GM21528 (cell line): Measurements from ENCODE around the gene VASH2.
"Not testable (repeated sequence)": the region's sequence is repeated elsewhere in the genome, so short reads cannot be mapped to it uniquely, and the experiment has no call there.

Experiments used
- ATAC-seq: cut with Tn5 transposase; IDR thresholded peaks from one replicate; pipeline ENCODE4 v1.9.1; 2021; ENCODE audit warnings: mild to moderate bottlenecking, moderate library complexity; ENCODE audit not compliant: unreplicated experiment, low FRiP score

VASH2 gene

DNA sequence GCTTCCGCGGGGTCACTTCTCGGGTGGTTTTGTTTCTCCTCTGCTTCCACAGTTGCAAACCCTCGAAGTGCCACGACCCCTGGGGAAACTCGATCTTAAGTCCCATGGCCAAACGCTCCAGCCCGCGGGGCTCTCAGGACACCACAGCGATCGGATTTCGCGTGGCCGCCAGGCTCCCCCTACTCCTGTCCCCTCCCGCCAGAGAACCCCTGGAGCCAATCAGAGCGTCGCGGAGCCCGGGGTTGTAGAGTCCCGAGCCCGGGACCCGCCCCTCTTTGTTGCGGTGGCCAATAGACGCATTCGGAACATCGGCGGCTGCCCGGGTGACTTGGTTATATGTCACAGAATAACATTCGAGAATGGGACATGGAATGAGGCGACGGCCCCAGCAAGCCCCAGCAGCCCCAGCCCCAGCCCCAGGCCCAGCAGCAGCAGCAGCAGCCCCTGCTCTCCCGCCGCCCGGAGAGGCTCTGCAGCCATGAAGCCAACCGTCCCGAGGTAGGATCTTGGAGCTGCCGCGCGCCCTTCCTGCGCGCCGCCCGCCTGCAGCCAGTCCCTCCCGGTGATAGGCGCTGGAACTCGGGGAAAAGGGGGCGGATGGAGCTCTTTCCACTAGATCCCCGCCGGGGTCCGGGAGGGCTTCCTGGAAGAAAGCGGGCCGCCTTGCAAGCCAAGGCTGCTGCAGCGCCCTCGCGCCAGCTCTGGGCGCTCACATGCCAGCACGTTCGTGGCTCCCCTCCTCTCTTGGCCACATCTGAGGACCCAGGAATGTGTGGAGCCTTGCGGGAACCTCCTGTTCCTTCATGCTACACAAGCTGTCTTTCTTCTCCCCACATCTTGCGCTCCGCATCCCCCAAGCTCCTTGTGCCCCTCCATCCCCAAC lies at the start of gene VASH2:
Gene VASH2, plus strand, starts transcription at position 299 of the 883 bp plus-strand sequence. CDS start 1,002 bp downstream, outside the sequence.
- ATAC-seq, result peak; percentile 93

DNA sequence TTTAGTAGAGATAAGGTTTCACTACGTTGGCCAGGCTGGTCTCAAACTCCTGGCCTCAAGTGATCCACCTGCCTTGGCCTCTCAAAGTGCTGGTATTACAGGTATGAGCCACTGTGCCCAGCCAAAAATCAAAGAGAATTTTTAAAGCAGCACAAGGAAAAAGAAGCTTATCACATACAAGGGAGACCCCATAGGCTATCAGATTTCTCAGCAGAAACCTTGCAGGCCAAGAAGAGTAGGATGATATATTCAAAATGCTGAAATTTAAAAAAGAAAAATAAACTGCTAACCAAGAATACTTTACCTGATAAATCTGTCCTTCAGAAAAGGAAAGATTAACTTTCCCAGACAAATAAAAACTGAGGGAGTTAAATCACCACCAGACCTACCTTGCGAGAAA lies 49.1 kb upstream of the VASH2 start:
- no peak for ATAC-seq

- no peak for ATAC-seq
These were observed 48.3 kb upstream of the VASH2 start for GRCh38 chr1:212902054-212902453.

DNA sequence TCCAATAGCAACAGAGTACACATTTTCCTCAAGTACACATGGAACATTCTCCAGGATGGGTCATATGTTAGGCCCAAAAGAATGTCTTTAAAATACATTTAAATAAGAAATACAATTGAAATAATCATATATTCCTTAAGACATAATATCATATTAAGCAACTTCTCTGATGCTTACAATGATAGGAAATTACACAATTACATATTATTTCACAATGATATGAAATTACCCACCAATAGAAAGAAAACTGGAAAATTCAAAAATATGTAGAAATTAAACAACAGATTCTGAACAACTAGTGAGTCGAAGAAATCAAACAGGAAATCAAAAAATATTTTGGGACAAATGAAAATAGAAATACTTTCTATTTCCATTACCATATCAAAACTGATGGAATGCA lies 46.7 kb upstream of the VASH2 start:
- no peak for ATAC-seq

- not testable (repeated sequence) for ATAC-seq
These were observed 42.3 kb upstream of the VASH2 start for GRCh38 chr1:212908071-212908470.

DNA sequence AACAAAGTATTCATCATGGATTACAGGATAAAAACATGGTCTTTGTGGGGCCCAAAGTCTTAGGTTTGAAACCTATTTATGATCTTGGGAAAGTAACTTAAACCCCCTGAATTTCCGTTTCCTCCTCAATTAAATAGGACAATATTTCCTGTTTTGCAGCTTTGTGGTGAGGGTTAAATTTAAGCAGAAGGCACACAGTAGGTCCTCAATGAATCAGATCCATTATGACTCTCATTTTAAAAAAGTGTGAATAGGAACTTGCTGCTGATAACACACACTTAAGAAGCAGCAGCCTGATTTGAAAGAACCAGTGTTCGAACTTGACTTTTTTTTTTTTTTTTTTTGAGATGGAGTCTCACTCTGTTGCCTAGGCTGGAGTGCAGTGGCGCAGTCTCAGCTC lies 41.4 kb upstream of the VASH2 start:
- no peak for ATAC-seq

- no peak for ATAC-seq
These were observed 40.7 kb upstream of the VASH2 start for GRCh38 chr1:212909652-212910063.

DNA sequence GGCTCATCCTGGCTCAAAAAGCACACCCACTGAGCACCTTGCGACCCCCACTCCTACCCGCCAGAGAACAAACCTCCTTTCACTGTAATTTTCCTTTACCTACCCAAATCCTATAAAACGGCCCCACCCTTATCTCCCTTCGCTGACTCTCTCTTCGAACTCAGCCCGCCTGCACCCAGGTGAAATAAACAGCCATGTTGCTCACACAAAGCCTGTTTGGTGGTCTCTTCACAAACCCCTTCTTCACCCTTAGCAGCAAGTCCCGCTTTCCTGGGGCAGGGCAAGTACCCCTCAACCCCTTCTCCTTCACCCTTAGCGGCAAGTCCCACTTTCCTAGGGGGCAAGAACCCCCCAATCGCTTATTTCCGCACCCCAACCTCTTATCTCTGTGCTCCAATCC lies 40.1 kb upstream of the VASH2 start:
- ATAC-seq, result not testable (repeated sequence)

- ATAC-seq, result not testable (repeated sequence)
These were observed 36.7 kb upstream of the VASH2 start for GRCh38 chr1:212913638-212914037.

- ATAC-seq, result not testable (repeated sequence)
These were observed 36.2 kb upstream of the VASH2 start for GRCh38 chr1:212914110-212914509.

DNA sequence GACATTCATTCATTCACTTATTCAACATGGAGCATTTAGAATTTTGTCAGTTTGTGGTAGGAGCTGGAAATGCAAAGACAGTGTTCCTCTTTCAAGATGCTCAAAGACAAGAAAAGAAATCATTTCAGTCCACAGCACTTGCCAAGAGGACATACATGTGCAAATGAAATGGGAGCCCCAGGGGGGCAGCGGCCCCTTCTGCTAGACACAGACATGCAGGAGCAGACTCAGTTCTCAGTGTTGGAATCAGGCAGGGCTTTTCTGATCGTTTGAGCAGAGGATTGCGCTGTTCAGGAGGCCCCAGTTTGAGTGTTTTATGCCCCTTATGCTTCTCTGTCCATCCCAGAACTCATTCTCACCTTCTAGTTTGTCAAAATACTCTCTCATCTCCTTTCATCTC lies 35.6 kb upstream of the VASH2 start:
- no peak for ATAC-seq

DNA sequence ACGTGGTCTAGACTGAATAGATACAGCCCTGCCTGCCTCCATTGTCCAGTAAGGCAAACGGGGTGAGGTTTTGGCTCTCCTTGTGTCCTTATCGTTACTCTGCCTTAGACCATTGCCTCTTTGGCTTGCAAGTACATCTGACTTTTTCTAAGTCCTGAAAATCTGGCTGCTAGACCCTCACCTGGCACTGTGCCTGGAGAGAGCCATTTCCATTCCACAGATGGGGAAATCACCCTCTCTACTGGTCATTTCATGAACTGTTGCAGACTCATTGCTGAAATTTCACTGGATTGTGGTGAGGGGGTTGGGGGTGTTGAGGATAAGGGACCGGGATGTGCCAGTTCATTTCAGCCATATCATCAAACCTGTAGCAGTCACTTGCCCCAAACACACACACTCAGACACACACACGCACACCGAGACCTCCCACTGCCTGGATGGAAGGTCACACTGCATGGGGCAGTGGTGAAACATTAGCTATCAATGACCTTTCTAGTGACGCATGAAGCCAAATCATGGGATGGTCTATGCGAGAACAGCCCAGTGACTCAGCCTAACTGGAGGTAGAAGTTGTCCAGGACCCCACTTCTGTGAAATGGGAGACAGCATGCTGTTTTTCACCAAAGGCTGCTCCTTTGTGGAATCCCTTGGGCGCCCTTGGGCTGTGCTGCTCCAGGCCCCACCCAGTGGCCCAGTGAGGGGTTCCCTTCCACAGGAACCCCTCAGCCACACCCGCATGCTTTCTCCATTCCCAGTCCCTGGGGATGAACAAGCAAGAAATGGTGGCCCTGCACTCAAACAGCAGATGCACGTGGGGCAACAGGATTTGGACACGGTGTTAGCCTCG lies 34.9 kb upstream of the VASH2 start:
- ATAC-seq, result no peak

- no peak for ATAC-seq
These were observed 33.7 kb upstream of the VASH2 start for GRCh38 chr1:212916481-212917133.

GRCh38 chr1:212917134-212917485 lies 33.2 kb upstream of the VASH2 start:
- ATAC-seq, result no peak

DNA sequence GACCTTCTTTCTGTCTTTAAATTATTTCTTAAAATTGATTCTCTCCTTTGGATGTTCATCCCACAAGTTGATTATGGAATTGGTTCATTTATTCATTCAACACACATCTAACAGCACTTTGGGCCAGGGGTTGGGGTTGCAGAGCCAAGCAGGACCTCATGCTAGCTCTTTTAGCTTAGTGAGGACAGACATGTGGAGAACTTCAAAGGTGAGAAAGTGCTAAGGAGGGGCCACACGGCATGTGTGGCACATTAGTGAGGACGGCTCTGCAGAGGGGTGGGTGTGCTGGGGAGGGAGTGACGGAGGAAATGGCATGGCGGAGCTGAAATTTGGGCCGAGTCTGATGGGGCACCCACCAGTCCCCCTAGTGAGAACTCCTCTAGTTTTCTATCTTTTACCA lies 32.5 kb upstream of the VASH2 start:
- no peak for ATAC-seq

DNA sequence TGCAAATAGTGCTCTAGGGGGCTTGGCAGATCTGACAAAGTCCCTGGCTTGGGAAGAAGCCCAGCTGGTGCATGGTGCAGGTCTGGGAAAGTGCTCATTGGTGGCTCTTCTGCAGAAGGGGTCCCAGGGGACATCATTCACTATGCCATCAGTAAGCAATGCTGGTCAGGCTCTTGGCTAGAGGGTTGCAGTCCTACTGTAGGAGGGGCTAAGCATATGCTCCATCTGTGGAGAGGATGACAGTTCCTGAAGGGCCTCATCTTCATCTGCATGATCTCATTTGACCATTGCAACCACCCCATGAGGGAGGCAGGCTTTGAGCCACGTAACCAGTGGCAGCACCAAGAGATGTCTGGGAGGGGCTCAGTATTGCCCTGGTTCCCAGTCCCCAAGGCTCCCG lies 31.5 kb upstream of the VASH2 start:
- ATAC-seq, result no peak

DNA sequence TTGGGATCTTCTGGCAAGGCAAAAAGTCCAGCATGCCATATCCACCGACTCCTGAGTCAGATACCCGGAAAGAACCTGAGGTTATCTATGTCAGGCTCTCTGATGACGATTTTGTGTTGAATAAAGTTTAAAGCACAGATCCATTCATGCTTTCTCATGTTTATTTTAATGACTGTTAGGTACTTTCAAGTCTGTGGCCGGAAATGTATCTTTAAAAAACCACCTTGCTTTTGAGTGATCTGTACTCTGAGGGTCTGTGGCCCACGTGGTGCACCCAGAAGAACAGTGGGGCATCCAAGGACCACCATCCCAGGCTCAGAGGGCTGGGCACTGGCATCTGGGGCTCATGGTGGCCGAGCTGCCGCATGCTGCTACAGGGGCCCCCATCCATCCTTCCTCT lies 30.1 kb upstream of the VASH2 start:
- ATAC-seq, result no peak

GRCh38 chr1:212920896-212921295 lies 29.4 kb upstream of the VASH2 start:
- no peak for ATAC-seq

GRCh38 chr1:212922016-212922415 lies 28.3 kb upstream of the VASH2 start:
- no peak for ATAC-seq

DNA sequence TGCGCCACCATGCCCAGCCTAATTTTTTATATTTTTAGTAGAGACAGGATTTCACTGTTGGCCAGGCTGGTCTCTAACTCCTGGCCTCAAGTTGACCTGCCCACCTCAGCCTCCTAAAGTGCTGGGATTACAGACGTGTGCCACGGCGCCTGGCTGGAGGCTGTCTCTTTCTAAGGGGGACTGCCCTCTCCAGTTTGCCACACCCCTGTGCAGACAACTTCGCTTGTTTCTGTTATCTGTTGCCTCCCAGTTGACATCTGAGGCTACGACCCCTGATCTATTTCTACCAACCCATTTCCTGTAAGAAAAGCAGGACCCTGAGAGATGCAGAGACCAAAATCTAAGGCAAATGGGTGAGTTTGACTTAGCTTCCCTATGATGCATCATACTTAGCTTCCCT lies 24.0 kb upstream of the VASH2 start:
- ATAC-seq, result no peak
